Neural progenitor cell (in vitro differentiated cells): ENCODE results near the gene XAF1. TPM values are rescaled to one million over a fixed set of nuclear protein-coding genes. Genes with fewer than 3 reads are reported as not detected.

Experiments used
- DNase-seq: peaks from one replicate; pipeline ENCODE4 v3.0.0-alpha.2; 2016; ENCODE audit warnings: low spot score
- H2AFZ ChIP-seq: fragments of 200-600 bp; sonication (generic); replicated peaks from 2 replicates; pipeline ENCODE4 v1.6.1; 2016; ENCODE audit warnings: antibody characterized with exemption
- H3F3A ChIP-seq: fragments of 200-600 bp; sonication (generic); 2 replicates; pipeline ENCODE4 v1.6.1; 2016; ENCODE audit warnings: antibody characterized with exemption, low read depth
- H3K27ac ChIP-seq: fragments of 200-600 bp; sonication (generic); 2 replicates; pipeline ENCODE4 v1.5.1; 2016; ENCODE audit warnings: mild to moderate bottlenecking
- H3K27me3 ChIP-seq: fragments of 200-600 bp; sonication (generic); 2 replicates; pipeline ENCODE4 v1.6.1; 2016; ENCODE audit warnings: mild to moderate bottlenecking, moderate library complexity
- H3K36me3 ChIP-seq: fragments of 200-600 bp; sonication (generic); 2 replicates; pipeline ENCODE4 v1.5.1; 2016
- H3K4me1 ChIP-seq: fragments of 200-600 bp; sonication (generic); 2 replicates; pipeline ENCODE4 v1.6.1; 2016; ENCODE audit warnings: mixed run types
- H3K4me2 ChIP-seq: fragments of 200-600 bp; sonication (generic); 2 replicates; pipeline ENCODE4 v1.6.1; 2016
- H3K4me3 ChIP-seq: fragments of 200-600 bp; sonication (generic); 2 replicates; pipeline ENCODE4 v1.5.1; 2016
- H3K79me2 ChIP-seq: fragments of 200-600 bp; sonication (generic); 2 replicates; pipeline ENCODE4 v1.6.1; 2016; ENCODE audit warnings: low read depth
- H3K9ac ChIP-seq: fragments of 200-600 bp; sonication (generic); 2 replicates; pipeline ENCODE4 v1.6.1; 2016
- H3K9me3 ChIP-seq: fragments of 200-600 bp; sonication (generic); 2 replicates; pipeline ENCODE4 v1.5.1; 2016; ENCODE audit warnings: low read depth
- H4K20me1 ChIP-seq: fragments of 200-600 bp; sonication (generic); 2 replicates; pipeline ENCODE4 v1.6.1; 2016; ENCODE audit warnings: low read depth
- H3K27ac Mint-ChIP-seq: 3 replicates; pipeline ENCODE4 v1.8.0; 2021; ENCODE audit warnings: mixed read lengths
- H3K27me3 Mint-ChIP-seq: 2 replicates; pipeline ENCODE4 v1.8.0; 2022; ENCODE audit warnings: low read depth, mild to moderate bottlenecking, inconsistent platforms, moderate library complexity, mixed read lengths; ENCODE audit not compliant: insufficient read depth
- H3K36me3 Mint-ChIP-seq: 3 replicates; pipeline ENCODE4 v1.8.0; 2021; ENCODE audit warnings: mixed read lengths
- H3K4me1 Mint-ChIP-seq: 3 replicates; pipeline ENCODE4 v1.8.0; 2021; ENCODE audit warnings: mixed read lengths
- H3K4me3 Mint-ChIP-seq: 3 replicates; pipeline ENCODE4 v1.8.0; 2021; ENCODE audit warnings: mild to moderate bottlenecking, moderate library complexity, mixed read lengths
- H3K9me3 Mint-ChIP-seq: 3 replicates; pipeline ENCODE4 v1.8.0; 2020; ENCODE audit warnings: mixed read lengths
- EZH2 ChIP-seq: fragments of 200-600 bp; sonication (generic); IDR thresholded peaks from 2 replicates; pipeline ENCODE4 v1.6.1; 2017; ENCODE audit warnings: antibody characterized with exemption, mild to moderate bottlenecking, moderate library complexity
- EZH2phosphoT487 ChIP-seq: fragments of 200-600 bp; sonication (generic); IDR thresholded peaks from 2 replicates; pipeline ENCODE4 v1.6.1; 2017; ENCODE audit warnings: antibody characterized with exemption
- total RNA-seq: library from RNA; depleted of rRNA; stranded (reverse); fragments of >200 nt; gene quantifications from 2 replicates; pipeline ENCODE4 v1.2.3, GENCODE V29; 2015; ENCODE audit warnings: low replicate concordance
- TF ChIP-seq, protein P1 (sequence below): fragments of 200-600 bp; sonication (generic); IDR thresholded peaks from 2 replicates; pipeline ENCODE4 v1.5.1; 2017; ENCODE audit warnings: antibody characterized with exemption, mild to moderate bottlenecking

The XAF1 gene
- total RNA-seq, 1 donor from 2014 or later, result not detected

- Histone ChIP-seq H3K4me3 (no peak overlapping the region), H3K4me1 (peaks cover 5% of the 10 kb centered on the region), H2AFZ (no peak overlapping the region), H3K27me3 (peaks cover 21% of the 10 kb centered on the region), H4K20me1 (peaks cover 4% of the 10 kb centered on the region), H3F3A (peaks cover 13% of the 10 kb centered on the region), H3K27ac (no peak overlapping the region), H3K79me2 (no peaks in the 10 kb centered on the region), H3K4me2 (no peak overlapping the region), H3K36me3 (no peaks in the 10 kb centered on the region), H3K9ac (no peak overlapping the region), H3K9me3 (no peaks in the 10 kb centered on the region)
- H3K27me3 Mint-ChIP-seq, result peaks cover 22% of the 10 kb centered on the region
- no peak overlapping the region for H3K4me3 Mint-ChIP-seq
- no peaks in the 10 kb centered on the region for H3K9me3 Mint-ChIP-seq
- peaks cover 15% of the 10 kb centered on the region for H3K4me1 Mint-ChIP-seq
- no peak overlapping the region for H3K27ac Mint-ChIP-seq
- TF ChIP-seq EZH2 (no peak), EZH2phosphoT487 (no peak)
- TF ChIP-seq, protein P1, sequence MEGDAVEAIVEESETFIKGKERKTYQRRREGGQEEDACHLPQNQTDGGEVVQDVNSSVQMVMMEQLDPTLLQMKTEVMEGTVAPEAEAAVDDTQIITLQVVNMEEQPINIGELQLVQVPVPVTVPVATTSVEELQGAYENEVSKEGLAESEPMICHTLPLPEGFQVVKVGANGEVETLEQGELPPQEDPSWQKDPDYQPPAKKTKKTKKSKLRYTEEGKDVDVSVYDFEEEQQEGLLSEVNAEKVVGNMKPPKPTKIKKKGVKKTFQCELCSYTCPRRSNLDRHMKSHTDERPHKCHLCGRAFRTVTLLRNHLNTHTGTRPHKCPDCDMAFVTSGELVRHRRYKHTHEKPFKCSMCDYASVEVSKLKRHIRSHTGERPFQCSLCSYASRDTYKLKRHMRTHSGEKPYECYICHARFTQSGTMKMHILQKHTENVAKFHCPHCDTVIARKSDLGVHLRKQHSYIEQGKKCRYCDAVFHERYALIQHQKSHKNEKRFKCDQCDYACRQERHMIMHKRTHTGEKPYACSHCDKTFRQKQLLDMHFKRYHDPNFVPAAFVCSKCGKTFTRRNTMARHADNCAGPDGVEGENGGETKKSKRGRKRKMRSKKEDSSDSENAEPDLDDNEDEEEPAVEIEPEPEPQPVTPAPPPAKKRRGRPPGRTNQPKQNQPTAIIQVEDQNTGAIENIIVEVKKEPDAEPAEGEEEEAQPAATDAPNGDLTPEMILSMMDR, result no peak
- no peak for DNase-seq
- H3K36me3 Mint-ChIP-seq, result no peaks in the 10 kb centered on the region
Observed at GRCh38 chr17:6708357-6708961, 47.4 kb upstream of the XAF1 start.

- no peak overlapping the region for H3K9ac ChIP-seq
- no peak for DNase-seq
- peaks cover 23% of the 10 kb centered on the region for H3F3A ChIP-seq
- H3K9me3 ChIP-seq, result no peaks in the 10 kb centered on the region
- no peak overlapping the region for H3K4me3 ChIP-seq
- peaks cover 39% of the 10 kb centered on the region for H3K27me3 ChIP-seq
- Mint-ChIP-seq H3K36me3 (no peaks in the 10 kb centered on the region), H3K27me3 (peaks cover 27% of the 10 kb centered on the region), H3K27ac (no peak overlapping the region), H3K9me3 (peaks cover 7% of the 10 kb centered on the region), H3K4me1 (peaks cover 15% of the 10 kb centered on the region), H3K4me3 (no peak overlapping the region)
- H3K79me2 ChIP-seq, result no peaks in the 10 kb centered on the region
- no peaks in the 10 kb centered on the region for H3K36me3 ChIP-seq
- H4K20me1 ChIP-seq, result peaks cover 4% of the 10 kb centered on the region
- H3K4me2 ChIP-seq, result no peak overlapping the region
- TF ChIP-seq EZH2phosphoT487 (no peak), EZH2 (no peak)
- TF ChIP-seq, protein P1, result no peak
- no peak overlapping the region for H2AFZ ChIP-seq
- H3K4me1 ChIP-seq, result peaks cover 5% of the 10 kb centered on the region
- H3K27ac ChIP-seq, result no peak overlapping the region
Observed at GRCh38 chr17:6710317-6710716, 45.5 kb upstream of the XAF1 start.

GRCh38 chr17:6711081-6711674, 44.7 kb upstream of the XAF1 start:
- Histone ChIP-seq H3F3A (peaks cover 23% of the 10 kb centered on the region), H3K9me3 (no peaks in the 10 kb centered on the region), H3K79me2 (no peaks in the 10 kb centered on the region), H3K4me3 (no peak overlapping the region), H3K4me2 (no peak overlapping the region), H3K4me1 (peaks cover 5% of the 10 kb centered on the region), H3K9ac (no peak overlapping the region), H4K20me1 (peaks cover 4% of the 10 kb centered on the region), H3K36me3 (no peaks in the 10 kb centered on the region), H3K27ac (no peak overlapping the region), H3K27me3 (peaks cover 39% of the 10 kb centered on the region), H2AFZ (no peak overlapping the region)
- H3K4me1 Mint-ChIP-seq, result peaks cover 15% of the 10 kb centered on the region
- H3K27ac Mint-ChIP-seq, result no peak overlapping the region
- TF ChIP-seq EZH2phosphoT487 (no peak), EZH2 (no peak)
- TF ChIP-seq, protein P1, result no peak
- H3K36me3 Mint-ChIP-seq, result no peaks in the 10 kb centered on the region
- peaks cover 13% of the 10 kb centered on the region for H3K9me3 Mint-ChIP-seq
- peaks cover 28% of the 10 kb centered on the region for H3K27me3 Mint-ChIP-seq
- H3K4me3 Mint-ChIP-seq, result peak overlapping the region; percentile 18
- no peak for DNase-seq
